ENCODE results near the gene STIP1. TPM values are rescaled to one million over a fixed set of nuclear protein-coding genes. Genes with fewer than 3 reads are reported as not detected.

The STIP1 gene
- total and polyA plus RNA-seq, 2 of the 4 experiments (the other 2 are of a cell fraction), result 201 to 489 TPM

GRCh38 chr11:64244107-64244506 is 58.1 kb downstream of the STIP1 start:
- H4K20me1 ChIP-seq (ENCODE audit: insufficient read depth, low read length), result peaks cover 26% of the 10 kb centered on the region
- dilution Hi-C loops (cut with HindIII; ENCODE audit: low sequenced_read_pairs, unreplicated experiment) (no loop called here), intact Hi-C loops (cut with micrococcal nuclease) (no loop called here), in situ Hi-C loops (cut with MboI; ENCODE audit: low sequenced_read_pairs) (no loop called here)
- no peak overlapping the region for H2BK20ac ChIP-seq (ENCODE audit: low read depth, low read length)
- no peak overlapping the region for H3K9ac ChIP-seq (ENCODE audit: low read depth, low read length)
- peaks cover 14% of the 10 kb centered on the region for H3K9me1 ChIP-seq (ENCODE audit: insufficient read depth, low read length)
- BruUV-seq (replicated peaks), result no TSS peak
- H3K23ac ChIP-seq (ENCODE audit: low read depth, low read length), result no peak overlapping the region
- no peak overlapping the region for H2BK120ac ChIP-seq (ENCODE audit: low read depth, low read length)
- peak overlapping the region; percentile 9 for H2AK9ac ChIP-seq (replicated peaks; ENCODE audit: low read depth, low read length, poor library complexity)
- no peak overlapping the region for H2AFZ ChIP-seq (replicated peaks; ENCODE audit: low read length, poor library complexity)
- H4K91ac ChIP-seq (ENCODE audit: insufficient read depth, low read depth, low read length), result no peak overlapping the region
- H4K5ac ChIP-seq (ENCODE audit: low read depth, low read length), result no peak overlapping the region
- H3K56ac ChIP-seq (ENCODE audit: extremely low read depth, insufficient read depth, low read length), result no peak overlapping the region
- ChIA-PET CTCF (no interaction called here), POLR2A (ENCODE audit: unreplicated experiment) (no interaction called here)
- H3K4ac ChIP-seq (ENCODE audit: low read depth, low read length), result no peak overlapping the region
- no peak overlapping the region for H3K27ac ChIP-seq (ENCODE audit: insufficient read depth, low read length)
- no peak overlapping the region for H2BK5ac ChIP-seq (ENCODE audit: low read depth, low read length, poor library complexity, severe bottlenecking)
- no peak overlapping the region for H2BK15ac ChIP-seq (ENCODE audit: low read depth, low read length)
- H3K4me3 ChIP-seq (ENCODE audit: insufficient read depth, low read depth, low read length), result no peak overlapping the region
- DNase-seq (no peak), ATAC-seq (ENCODE audit: low read depth) (no peak)
- TF ChIP-seq CHD1 (IDR thresholded peaks at IDR 0.05; ENCODE audit: low read depth, low read length) (no peak), RAD21 (IDR thresholded peaks at IDR 0.05; ENCODE audit: low read length) (no peak), SMC3 (IDR thresholded peaks at IDR 0.05; ENCODE audit: low read depth, low read length) (no peak), USF2 (IDR thresholded peaks at IDR 0.05; ENCODE audit: low read depth, low read length) (no peak)
- H3K18ac ChIP-seq (ENCODE audit: low read depth, low read length), result no peak overlapping the region
- H3K79me1 ChIP-seq (ENCODE audit: low read depth in 1 of 2, low read length in 2 of 2), result peaks cover 18 to 40% of the 10 kb centered on the region in 2 experiments; a peak in 3 of 4 replicates
- no peak overlapping the region for H4K8ac ChIP-seq (ENCODE audit: low read depth in 2 of 2, low read length in 2 of 2)
- peaks cover 13% of the 10 kb centered on the region for H3K4me1 ChIP-seq (ENCODE audit: control insufficient read depth, insufficient read depth, low read length)
- H2AK5ac ChIP-seq (ENCODE audit: low read depth, low read length), result no peak overlapping the region
- no peak overlapping the region for H3K4me2 ChIP-seq (ENCODE audit: low read depth, low read length)
- H3K14ac ChIP-seq (replicated peaks; ENCODE audit: low read depth, low read length), result no peak overlapping the region
- no CpG with 5 or more reads among the region's 5 CpGs for WGBS, 2 experiments (ENCODE audit: extremely low coverage in 2 of 2, insufficient read length in 1 of 2)
- no peaks in the 10 kb centered on the region for H3K27me3 ChIP-seq (ENCODE audit: control insufficient read depth, insufficient read depth, low read length)
- H3K36me3 ChIP-seq (ENCODE audit: control insufficient read depth, insufficient read depth, low read length), result peaks cover 12% of the 10 kb centered on the region
- H3K9me3 ChIP-seq (ENCODE audit: control insufficient read depth, insufficient read depth, low read length), result no peaks in the 10 kb centered on the region
